Activated T-cell treated with anti-CD3 and anti-CD28 coated beads, Interleukin-2, amount 50 U/mL, for 48 hours (primary cell): ENCODE data around the gene PRPF31.

Source experiments
- DNase-seq, 2 experiments: peaks; one replicate each; pipeline ENCODE4 v3.0.0-alpha.2; 2020

The PRPF31 gene

DNA sequence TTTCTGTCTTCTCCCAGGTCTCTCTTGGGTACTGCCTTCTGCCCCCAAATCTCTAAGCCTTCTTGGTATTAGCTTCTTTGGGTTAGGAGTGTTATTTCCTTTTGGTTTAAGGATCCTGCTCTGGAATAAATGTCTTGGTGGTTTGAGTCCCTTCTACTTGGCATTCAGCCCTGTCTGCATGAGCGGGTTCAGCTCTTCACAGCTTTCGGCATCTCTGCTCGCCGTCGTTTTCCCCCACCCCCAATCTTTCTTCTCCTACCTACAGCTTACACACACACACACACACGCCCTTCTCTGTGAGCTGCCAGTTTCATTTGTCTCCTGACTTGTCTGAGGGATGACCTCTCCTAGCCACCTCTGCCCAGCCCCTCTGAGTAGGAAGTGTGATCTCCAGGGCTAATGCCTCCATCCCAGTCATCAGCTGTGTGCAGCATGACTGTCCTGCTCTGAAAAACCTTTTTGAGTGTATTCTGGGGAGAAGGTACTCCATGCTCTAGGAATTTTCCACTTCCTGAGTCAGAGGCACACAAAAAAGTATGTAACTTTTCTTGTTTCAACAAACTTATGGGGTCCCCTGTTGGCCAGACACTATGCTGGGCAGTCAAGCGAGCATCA is 26.7 kb downstream of the PRPF31 start:
- no peak for DNase-seq

DNA sequence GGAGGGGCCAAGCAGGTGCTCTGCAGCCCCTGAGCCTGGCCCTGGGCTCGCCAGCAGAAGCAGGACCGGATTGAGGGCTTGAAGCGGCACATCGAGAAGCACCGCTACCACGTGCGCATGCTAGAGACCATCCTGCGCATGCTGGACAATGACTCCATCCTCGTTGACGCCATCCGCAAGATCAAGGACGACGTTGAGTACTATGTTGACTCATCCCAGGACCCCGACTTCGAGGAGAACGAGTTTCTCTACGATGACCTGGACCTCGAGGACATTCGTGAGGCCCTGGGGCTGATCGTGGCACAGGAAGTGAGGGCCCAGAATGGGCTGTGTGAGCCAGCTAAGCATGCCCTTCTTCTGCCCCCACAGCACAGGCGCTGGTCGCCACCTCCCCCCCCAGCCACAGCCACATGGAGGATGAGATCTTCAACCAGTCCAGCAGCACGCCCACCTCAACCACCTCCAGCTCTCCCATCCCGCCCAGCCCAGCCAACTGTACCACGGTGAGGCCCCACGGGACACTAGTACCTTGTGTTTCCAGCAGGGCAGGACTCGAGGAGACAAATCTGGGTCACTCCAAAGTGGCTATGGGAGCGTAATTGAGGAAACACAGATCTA is 30.1 kb downstream of the PRPF31 start:
- DNase-seq: no peak

DNA sequence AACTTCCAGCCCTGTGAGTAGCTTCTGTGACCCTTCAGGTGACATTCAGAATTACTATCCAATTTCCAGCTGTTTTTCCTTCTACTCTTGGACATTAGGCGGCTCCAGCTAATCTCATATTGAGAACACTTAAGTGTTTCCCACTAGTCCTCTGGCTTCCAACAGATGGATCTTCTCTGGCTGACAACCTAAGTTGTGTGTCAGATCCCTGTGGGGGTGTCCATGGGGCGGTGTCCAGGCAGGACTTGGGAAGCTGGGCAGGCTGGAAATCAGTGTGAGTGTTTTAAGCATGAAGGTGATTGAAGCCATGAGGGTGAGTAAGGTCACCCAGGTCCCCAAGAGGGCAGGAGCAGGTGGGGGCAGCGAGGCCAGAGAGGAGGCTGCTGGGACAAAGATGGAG is 32.1 kb downstream of the PRPF31 start:
- no peak for DNase-seq

DNA sequence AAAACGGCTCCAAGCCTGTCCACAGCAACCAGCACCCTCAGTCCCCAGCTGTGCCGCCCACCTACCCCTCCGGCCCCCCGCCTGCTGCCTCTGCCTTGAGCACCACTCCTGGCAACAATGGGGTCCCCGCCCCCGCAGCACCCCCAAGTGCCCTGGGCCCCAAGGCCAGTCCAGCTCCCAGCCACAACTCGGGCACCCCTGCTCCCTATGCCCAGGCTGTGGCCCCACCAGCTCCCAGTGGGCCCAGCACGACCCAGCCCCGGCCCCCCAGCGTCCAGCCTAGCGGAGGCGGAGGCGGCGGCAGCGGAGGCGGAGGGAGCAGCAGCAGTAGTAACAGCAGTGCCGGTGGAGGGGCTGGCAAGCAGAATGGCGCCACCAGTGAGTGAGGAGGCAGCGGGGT is 32.6 kb downstream of the PRPF31 start:
- no peak for DNase-seq

DNA sequence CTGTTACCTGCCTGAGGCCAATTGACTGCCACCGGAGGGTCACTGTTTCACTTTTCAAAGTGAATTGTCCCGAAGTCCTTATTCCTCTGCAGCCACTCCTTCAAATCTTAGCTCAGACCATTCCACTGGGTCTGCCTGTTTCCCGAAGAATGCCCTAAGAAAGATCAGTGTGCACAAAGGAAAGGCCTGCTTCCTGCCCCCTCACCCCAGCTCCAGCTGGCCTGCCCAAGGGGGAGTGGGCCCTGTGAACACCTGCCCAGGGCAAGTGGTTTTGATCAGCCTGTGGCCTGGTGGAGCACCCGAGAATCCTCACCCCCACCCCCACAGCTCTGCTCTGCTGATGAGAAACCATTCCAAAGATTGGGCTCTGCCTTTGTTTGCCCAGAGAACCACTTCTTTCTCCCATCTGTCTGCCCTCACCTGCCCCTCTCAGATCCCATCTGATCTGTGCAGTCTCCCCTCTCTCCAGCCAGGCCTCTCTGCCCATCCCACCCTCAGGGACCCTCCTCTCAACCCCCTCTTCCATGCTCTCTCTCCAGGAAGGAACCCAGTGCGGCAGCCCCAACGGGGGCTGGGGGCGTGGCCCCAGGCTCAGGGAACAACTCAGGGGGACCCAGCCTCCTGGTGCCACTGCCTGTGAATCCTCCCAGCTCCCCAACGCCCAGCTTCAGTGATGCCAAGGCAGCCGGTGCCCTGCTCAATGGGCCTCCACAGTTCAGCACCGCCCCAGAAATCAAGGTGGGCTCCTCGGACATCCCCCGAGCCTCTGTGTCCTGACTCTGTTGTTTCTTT is 33.7 kb downstream of the PRPF31 start:
- no peak for DNase-seq

DNA sequence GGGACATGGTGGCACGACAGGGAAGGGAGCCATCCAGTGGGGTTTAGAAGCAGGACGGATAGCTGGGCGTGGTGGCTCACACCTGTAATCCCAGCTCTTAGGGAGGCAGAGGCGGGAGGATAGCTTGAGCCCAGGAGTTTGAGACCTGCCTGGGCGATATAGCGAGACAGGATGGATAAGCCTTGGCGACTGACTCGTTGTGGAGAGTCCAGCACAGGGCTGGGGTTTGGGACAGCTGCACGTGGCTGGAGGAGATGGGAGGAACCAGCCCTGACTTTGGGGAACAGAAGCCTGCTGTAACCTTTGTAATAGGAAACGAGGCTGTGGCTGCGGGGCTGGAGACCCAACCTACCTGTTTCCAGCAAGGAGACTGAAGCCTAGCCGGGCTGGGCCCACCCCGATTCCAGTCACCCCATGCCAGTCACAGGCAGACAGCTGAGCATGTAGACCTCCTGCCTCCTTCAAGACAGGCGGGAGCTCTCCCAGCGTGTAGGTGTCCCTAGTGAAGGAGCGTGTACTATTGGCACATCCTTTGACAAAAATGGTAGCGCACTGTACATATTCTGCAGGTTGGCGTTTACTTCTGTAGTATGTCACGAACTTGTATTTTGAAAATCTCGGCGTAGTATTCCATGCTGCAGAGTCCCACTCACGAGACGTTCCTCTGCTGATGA is 35.9 kb downstream of the PRPF31 start:
- no peak for DNase-seq

DNA sequence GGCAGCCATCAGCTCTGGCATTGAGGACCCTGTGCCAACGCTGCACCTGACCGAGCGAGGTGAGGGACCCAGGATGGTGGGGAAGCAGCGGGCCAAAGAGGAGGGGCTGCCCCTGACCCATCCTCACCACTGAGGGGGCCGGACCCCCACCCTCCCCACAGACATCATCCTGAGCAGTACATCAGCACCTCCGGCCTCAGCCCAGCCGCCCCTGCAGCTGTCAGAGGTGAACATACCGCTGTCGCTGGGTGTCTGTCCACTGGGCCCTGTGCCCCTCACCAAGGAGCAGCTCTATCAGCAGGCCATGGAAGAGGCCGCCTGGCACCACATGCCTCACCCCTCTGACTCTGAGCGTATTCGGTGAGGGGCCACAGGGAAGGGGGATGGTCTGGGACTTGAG is 36.7 kb downstream of the PRPF31 start:
- no peak for DNase-seq

DNA sequence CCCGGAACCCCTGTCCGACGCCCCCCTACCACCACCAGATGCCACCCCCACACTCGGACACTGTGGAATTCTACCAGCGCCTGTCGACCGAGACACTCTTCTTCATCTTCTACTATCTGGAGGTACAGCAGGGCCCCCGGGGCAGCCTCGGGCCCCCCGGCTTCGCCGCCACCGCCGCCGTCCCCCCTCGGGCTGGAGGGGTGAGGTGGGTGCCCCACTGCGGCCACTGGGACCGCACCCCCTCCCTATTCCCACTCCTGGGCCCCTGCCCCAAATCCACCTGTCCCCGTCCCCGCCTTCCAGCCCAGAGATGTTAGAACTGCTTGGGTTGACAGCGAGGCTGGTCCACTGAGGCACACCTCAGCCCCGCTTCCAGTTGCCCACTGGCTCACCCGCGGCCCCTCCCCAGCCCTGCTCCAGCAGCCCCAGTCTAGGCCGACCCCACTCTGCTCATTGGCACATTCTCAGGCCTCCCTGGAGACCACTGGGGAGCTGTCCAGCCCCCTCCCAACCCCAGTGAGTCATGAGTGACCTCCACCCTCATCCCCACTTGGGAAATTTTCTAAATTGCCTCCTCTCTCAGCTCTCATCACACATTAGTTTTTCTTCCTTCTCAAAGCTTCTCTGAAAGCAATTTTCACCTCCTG is 37.4 kb downstream of the PRPF31 start:
- DNase-seq: no peak

DNA sequence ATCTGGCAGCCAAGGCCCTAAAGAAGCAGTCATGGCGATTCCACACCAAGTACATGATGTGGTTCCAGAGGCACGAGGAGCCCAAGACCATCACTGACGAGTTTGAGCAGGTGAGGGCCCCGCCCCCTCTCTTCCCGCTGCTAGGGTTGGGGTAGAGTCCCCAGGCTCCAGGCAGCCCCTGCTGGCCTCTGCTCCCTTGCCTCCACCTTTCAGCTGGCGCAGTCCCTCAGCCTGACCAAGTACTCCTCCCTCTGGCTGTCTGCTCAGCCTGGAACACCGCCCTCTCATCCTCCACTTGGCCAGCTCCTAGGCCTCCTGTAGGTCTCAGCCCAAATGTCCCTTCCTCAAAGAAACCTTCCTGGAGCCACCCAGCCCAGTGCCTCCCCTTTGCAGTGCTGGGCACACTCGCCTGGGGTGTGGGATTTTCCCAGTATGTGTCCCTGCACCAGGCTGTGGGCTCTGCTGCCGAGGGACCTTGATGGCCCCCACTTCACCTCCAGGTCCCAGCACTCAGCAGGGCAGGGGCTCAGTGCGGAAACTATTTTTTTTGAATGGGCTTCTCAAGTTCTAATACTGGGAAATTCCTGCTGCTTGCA is 38.3 kb downstream of the PRPF31 start:
- no peak for DNase-seq

DNA sequence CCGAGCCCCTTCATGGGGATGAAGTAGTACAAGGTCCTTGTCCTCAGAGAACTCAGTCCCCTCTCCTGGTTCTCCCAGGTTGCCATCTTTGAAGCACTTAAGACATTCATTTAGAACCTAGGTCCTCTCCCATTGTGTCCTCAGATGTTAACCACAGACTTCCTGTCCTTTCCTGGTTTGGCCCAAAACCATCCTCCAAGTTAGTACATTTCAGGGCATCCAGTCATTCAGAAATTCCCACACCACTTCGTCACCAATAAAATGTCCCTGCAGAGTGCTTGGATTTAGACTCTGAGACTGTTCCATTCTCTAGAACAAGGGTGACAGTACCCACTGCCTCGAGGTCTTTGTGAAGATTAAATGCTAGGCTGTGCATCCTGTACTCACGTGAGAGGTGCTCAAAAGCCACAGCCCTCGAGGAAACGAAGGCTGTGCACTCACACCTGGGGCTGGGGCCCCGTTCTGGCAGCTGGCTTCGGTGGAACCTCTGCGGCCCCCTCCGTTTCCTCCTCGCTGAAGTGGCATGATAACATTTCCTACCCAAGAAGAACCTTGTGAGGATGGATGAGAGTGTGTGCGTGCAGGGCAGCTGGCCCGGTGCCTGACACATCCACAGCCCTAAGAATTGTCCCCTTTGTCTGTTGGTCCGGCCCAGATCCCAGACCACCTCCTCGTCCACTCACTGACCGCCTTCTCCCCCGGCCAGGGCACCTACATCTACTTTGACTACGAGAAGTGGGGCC is 39.2 kb downstream of the PRPF31 start:
- peak in 1 of 2 experiments; percentile 48 for DNase-seq

DNA sequence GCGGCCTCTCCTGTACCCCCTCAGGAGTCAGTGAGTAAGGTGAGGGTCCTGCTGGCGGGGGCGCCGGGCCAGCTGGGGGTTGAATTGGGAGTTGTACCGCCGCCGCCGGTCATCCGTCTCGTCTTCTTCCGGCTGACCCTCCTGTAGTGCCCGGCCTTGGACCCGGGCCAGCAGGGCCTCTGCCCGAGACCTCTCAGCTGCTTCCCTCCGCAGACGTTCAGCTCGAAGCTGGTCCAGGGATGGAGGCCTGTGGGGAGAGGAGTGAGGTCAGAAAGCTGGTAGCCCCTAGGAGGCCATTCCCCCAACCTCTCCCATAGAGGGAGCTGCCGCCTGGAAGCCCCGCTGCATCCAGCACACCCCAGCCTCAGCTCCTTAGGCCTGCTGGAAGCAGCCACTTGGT is 40.1 kb downstream of the PRPF31 start:
- no peak for DNase-seq

DNA sequence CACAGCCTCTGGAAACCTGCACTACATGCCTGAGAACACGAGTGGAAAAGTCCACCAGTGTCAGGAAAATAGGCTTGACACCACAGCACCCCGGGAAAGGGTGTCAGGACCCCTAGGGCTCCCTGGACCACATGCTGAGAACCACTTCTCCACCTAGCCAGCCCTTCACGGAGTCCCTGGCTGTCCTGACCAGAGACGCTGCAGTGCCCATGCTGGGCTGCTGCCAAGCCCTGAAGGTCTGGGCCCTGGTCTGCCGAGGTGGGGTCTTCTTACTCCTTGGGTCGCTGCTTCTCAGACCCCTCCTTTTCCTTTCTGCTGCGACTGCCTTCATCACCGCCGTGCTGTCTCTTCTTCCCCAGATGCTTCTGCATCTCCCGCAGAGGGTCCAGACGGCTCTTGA is 40.9 kb downstream of the PRPF31 start:
- no peak for DNase-seq

DNA sequence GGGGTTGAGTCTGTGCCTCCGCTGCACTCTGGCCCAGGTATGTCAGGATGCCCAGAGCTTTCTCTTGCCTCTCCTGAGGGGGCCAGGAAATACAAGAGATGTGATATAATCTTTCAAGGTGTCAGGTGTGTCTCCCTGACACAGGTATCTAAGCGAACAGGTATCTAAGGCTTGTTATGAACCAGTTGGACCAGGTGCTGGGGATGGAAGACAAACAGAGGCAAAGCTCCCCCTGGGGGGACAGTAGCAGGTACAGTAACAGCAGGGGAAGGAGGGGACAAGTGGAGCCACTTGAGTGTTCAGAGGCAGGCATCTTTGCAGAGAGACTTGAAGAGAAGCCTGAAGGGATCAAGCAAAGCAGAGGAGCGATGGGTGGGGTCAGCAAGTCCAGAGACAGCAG is 41.4 kb downstream of the PRPF31 start:
- DNase-seq: no peak

DNA sequence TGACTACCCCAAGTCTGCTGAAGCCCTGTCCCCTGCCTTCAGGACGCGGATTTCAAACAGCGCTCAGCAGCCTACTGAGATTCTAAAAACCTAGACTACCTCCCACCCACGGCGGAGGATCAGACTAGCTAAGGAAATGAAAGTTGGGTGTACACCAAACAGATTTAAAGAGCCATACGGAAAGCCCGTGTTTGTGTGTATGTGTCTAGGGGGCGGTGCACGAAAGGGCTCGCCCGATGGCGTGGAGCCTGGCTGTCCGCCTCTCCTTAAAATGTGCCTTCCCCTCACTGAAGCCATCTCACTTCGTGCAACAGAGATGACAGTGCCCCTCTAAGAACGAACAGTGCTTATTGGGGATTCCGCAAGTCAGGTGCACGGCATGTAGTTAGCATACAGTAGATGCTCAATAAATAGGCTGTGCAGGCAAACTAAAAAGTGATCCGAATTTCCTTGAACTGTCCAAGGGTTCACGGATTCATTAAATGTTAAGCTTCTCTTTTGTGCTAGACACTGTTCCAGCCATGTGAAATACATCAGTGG is 43.3 kb downstream of the PRPF31 start:
- DNase-seq: peak; percentile 51 to 60

DNA sequence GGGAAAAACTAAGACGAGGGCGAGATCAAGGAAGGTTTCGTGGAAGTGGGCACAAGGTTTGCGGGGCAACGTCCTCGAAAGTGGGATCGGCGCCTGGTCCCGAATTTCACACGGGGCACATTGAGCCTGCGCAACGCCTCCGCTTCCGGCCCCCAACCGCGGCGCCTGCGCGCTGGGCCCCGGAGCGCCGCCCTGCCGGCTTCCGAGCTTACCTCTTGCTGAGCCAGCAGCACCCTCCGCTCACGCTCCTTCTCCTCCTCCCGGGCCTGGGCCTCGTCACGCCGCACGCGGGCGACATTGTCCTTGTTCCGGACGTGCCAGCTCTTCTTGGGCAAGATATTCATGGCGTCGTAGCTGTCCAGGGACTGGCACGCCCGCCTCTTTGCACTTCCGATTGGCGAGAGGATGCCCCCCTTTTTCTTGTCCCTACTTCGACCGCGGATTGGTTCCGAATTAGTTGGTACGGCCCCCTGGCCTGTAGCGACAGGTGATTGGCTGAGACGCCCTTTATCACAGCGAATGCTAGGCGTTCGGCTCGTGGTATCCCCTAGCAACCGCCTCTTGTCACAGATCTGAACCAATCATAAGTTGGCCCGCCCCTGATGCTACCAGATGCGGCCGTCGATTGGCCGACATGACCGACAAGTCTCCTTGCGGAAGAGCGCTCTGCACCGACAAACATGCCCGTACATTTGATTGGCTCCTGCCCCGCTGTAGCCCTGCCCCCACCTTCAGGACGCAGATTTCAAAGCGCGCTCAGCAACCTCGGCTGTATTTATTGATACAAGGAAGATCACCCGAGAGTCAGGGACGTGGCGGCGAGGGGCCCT is 44.0 kb downstream of the PRPF31 start, which contains the start of gene LENG1:
LENG1 (minus strand) TSS at position 370 of the 830 bp plus-strand sequence; CDS start at position 344, 26 bp downstream.
- peak; percentile 96 to 97 for DNase-seq

DNA sequence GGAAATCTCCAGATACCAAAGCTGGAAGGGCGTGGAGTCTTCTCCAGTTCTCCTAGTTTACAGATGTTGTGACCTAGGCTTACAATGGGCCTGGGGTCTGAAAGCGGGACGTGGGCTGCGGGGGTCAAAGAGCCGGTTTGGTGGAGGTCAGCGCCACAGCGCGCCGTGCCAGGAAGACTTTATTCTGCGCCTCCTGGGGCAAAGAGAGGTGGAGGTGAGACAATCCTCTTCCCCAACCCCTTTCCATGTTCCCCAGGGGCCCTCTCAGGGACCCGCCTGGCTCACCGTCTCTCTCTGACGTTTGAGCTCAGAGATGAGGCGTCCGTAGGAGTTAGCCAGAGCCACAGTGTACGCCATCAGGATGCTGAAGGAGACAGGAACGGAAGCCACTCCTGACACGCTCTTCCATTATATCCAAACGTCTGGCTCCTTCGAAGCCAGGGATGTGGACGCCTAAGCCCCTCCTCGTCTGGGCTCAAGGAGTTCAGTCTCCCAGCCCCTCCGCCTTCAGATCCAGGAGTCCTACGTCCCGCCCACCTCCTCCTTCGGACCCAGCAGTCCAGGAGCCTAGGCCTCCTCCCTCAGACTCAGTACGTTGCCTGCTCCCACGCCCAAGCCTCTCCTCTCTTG is 44.7 kb downstream of the PRPF31 start:
- no peak for DNase-seq

DNA sequence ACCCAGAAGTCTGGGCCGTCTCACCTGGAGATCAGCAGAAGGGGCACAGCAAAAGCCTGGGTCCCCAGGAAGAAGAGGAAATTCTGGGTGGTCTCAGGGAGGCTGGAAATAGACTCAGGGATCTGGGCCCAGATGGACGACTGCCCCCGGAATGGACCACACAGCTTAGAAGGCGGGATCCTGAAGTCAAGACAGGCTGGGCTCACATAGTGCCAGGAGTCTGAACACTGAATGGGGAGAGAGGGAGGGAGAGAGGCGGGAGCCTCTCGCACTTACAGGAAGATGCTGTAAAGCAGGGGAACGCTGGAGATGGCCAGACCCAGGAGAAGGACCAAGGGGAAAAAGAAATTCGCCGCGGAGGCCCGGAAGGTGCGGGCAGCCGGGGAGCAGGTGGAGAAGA is 45.3 kb downstream of the PRPF31 start:
- DNase-seq: no peak

DNA sequence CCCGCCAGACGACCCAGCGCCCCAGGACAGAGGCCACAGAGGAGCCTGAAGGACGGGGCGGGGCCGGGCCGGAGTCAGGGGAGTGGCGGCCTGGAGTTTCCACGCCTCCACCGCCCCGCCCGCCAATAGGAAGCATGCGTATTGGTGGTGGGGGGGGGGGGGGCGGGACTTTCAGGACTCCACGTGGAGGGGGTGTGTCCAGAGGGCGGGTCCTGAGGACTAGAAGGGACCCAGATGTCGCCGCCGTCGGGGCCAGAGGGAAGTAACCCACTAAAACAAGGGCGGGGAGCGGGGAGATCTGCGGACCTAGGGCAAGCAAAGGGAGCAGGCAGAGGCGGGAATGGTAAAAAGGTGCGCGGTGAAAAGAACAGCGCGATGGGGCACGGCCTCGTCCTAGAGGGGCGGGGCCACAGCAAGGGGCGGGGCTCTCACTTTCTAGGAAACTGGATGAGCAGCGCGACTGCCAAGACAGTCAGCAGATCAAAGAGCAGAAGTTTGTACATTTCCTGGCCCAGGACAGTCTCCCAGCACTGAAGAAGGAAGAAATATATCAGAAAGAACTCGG is 46.8 kb downstream of the PRPF31 start:
- DNase-seq: peak; percentile 90 to 91

DNA sequence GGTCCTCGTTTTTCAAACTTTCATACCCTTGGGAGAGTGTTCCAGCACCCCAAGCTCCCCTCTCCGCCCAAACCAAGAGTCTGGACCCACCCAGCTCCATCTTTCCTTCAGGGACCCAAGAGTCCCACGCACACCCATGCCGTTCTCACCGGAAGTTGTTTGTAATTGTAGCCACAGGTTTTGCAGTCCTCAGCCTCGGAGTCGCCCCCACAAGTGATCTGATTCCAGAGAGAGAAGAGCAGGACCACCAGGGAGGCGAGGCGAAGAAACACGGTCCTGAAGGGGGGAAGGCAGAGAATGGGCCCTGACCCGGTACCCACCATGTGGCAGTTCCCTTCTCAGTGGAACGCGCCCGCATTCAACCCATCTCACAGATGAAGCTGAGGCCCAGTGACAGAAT is 47.3 kb downstream of the PRPF31 start:
- no peak for DNase-seq
